SIG-M5 treated with dmso at 0.1 percent for 504 hours (cell line): ENCODE measurements around the gene INPP4A.
"Not testable (repeated sequence)": the region's sequence is repeated elsewhere in the genome, so short reads cannot be mapped to it uniquely, and the experiment has no call there.

Source experiments
- DNase-seq: peaks from one replicate; lab custom pipeline; 2025; ENCODE audit not compliant: unreplicated experiment; lab: John Stamatoyannopoulos, UW

INPP4A gene

DNA sequence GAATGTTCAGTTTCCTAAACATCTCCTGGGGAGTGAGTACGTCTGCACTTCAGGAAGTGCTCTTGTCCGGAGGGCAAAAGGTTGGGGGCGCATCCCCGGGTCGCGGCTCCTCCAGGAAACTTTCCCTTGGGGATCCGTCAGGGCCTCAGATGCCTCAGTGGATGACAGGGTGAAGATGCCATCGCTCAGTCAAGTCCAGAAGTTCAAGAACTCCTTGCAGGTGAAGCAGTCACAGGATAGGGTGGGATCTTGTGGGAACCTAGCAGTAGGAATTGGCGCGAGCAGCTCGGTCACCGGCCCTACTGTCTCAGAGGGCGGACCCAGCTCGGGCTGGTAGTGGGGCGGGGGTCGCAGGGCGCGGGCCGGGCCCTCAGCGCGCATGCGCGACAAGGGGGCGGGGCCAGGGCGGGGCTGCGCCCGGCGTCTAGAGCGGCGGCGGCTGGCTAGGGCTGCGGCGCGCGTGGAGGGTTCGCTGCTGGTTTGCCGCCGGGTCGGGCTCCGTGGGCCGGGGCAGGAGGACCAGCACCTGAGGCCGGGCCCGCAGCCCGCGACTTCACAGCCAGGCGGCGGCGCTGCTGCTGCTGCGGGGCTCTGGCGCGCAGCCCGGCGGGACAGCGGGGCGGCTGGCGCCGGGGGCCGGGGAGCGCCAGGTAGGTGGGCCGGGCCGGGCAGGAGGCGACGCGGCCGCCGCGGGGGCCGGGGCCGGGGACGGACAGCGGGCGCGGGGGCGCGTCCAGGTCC is at the start of gene INPP4A:
TSS of gene INPP4A (plus strand) at position 423 of the 741 bp plus-strand sequence. CDS start 75,191 bp downstream, outside the sequence.
- peak; percentile 65 for DNase-seq

DNA sequence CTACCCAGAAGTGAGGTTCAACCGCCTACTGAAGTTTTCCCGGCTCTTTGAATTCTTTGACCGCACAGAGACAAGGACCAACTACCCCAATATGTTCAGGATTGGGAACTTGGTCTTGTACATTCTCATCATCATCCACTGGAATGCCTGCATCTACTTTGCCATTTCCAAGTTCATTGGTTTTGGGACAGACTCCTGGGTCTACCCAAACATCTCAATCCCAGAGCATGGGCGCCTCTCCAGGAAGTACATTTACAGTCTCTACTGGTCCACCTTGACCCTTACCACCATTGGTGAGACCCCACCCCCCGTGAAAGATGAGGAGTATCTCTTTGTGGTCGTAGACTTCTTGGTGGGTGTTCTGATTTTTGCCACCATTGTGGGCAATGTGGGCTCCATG is 48.7 kb upstream of the INPP4A start:
- DNase-seq: no peak

- no peak for DNase-seq
Observed at GRCh38 chr2:98396745-98397355, 47.8 kb upstream of the INPP4A start.

DNA sequence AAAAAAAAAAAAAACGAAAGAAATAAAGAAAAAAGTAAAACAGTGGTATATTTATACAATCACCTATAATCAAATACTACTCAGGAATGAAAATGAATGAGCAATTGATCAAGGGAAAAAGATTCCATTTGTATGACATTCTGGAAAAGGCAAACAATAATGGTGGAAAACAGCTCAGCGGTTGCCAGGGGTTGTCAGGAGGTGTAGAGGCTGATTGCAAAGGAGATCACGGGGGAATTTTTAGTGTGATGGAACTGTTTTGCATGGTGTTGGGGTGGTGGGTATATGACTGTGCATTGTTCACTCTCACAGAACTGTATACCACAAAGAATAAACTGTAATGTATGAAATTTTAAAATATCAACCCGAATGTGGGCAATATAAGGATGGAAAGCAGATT is 45.5 kb upstream of the INPP4A start:
- DNase-seq: no peak

- DNase-seq: no peak
Observed at GRCh38 chr2:98403878-98404277, 40.8 kb upstream of the INPP4A start.

GRCh38 chr2:98404556-98405250 is 40.0 kb upstream of the INPP4A start:
- no peak for DNase-seq

DNA sequence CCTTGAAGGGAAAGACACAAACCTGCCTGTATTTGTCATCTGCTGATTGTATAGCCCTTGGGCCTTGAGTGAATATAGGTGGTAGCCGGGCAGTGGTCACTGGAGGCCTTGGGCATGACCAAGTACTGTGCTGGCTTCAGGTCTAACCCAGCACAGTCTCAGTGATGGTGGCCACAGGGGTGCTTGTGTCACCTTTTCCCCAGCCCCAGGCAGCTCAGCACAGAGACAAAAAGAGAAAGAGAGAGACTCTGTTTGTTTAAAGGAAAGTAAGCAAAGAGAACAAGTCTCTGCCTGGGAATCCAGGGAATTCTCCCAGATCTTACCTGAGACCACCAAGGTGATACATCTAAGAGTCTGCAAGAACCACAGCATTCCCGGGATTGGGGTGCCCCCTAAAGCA is 39.4 kb upstream of the INPP4A start:
- no peak for DNase-seq

DNA sequence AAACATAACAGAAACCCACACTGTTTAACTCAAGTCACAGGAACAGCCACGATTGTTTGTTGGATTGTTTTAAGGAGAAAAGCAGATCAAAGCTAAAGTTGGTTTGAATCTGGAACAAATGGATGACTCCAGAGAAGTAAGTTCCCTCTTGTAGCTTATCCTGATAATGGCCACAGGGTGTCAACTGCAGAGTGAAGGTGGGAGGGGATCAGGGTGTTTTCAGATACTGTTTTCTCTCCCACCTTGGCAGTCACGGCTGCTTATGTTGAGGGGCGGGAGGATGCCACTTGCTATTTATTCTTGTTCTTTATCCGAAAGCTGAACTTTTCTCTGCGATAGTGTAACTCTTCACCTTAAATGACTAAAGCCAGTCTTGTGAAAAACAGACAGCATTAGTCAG is 36.5 kb upstream of the INPP4A start:
- DNase-seq: no peak

DNA sequence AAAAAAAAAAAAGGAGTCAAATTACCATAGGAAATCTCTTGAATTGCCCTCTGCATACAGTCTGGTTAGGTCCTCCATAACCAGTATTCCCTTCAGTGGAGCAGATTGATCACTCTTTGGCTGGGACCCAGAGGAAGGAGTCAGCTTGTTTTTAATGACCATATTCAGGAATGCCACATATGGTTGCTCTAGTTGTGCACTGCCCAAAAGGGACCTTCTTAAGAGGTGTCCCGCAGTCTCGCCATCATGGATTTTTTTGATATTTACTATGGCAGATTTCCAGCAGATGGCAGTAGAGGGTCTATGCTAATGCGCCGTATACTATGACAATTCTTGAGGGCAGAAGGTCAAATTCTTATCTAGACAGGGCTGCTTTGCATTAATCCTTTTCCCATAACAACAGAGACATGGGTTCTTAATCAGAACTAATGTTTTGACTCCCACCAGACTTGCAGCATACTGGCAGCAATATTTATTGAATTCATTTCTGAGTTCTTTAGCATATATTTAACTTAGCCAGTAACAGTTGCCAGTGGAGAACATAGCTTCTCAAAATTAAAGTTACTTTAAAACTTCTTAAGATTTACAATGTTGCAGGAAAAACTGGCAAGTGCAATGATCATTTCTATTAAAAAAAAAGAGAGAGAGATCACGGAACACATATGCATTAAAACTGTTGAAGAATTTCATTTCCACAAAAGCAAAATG is 31.8 kb upstream of the INPP4A start:
- DNase-seq: peak; percentile 76

DNA sequence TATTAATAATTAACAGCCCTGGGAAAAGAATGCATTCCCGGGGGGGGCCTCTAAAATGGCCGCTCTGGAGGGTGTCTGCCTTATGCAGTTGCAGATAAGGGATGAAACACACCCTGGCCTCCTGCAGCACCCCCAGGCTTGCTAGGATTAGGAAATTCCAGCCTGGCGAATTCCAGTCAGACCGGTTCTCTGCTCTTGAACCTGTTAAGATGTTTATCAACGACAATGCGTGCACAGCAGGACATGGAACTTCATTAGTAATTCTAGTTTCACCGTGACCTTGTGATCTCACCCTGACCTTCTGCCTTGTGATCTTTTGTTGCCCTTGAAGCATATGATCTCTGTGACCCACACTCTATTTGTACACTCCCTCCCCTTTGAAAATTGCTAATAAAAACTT is 30.4 kb upstream of the INPP4A start:
- not testable (repeated sequence) for DNase-seq

DNA sequence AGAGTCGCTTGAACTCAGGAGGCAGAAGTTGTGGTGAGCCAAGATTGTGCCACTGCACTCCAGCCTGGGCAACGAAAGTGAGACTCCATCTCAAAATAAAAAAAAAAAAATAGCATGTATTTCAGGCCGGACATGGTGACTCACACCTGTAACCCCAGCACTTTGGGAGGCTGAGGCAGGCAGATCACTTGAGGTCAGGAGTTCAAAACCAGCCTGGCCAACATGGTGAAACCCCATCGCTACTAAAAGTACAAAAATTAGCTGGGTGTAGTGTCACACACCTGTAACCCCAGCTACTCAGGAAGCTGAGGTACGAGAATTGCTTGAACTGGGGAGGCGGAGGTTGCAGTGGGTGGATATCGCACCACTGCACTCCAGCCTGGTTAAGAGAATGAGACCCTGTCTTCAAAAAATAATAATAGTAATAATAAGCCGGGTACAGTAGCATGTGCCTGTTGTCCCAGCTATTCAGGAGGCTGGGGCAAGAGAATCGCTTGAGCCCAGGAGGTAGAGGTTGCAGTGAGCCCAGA is 28.9 kb upstream of the INPP4A start:
- DNase-seq: not testable (repeated sequence)

- DNase-seq: no peak
Observed at GRCh38 chr2:98416383-98417159, 28.1 kb upstream of the INPP4A start.

- no peak for DNase-seq
Observed at GRCh38 chr2:98419544-98419943, 25.1 kb upstream of the INPP4A start.

- DNase-seq: no peak
Observed at GRCh38 chr2:98419977-98420725, 24.5 kb upstream of the INPP4A start.

DNA sequence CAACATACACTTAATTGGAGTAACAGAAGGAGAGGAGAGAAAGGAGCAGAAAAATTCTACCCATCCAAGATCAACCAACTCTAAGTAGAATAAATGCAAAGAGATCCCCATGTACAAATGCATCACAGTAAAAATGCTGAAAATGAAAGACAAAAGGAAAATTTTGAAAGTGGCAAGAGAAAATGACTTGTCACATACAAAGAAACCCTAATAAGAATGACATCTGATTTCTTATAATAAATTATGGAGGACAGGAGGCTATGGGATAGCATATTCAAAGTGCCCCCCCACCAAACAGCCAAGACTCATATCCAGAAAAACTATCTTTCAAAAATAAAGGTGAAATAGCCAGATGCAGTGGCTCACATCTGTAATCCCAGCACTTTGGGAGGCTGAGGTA is 22.2 kb upstream of the INPP4A start:
- peak; percentile 5 for DNase-seq

- DNase-seq: no peak
Observed at GRCh38 chr2:98426771-98427170, 17.9 kb upstream of the INPP4A start.

DNA sequence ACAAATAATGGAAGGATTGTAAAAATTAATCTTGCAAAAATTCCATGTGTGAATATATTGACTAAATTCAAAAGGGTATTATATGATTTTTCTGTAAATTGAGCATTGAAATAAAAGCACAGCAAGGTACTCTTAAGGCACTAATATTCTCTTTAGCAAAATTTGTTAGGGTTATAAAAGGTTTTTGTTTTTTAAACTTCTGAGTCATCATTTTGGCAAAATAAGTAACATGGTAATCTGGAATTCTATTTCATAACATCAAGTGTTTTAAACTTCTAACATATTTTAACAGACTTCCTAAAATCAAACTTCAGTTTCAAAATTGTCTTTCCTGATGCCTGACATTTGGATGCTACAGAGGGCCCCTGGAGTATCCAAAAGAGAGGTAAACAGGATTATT is 12.5 kb upstream of the INPP4A start:
- no peak for DNase-seq

- DNase-seq: no peak
Observed at GRCh38 chr2:98433363-98433964, 11.2 kb upstream of the INPP4A start.

DNA sequence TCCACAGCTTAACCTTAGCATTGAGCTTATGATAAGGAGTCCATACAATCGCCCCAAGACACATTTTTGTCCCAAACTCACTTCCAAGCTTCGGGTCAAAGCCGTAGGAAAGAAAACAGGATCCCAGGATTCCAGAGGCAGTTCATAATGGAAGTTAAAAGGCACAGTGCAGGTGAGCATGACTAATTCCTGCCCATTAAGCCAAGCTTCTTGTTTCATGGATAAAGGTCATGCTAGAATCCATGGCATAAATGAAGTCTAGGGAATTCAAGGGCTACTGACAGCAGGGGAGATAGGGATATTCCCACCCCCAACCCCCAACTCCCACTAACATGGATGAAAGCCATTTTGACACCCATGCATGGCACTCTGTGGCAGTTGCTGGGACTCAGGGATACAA is 10.2 kb upstream of the INPP4A start:
- no peak for DNase-seq
